HepG2 (cell line): Measurements from ENCODE around the gene PTF1A. TPM values are rescaled to one million over a fixed set of nuclear protein-coding genes. Genes with fewer than 3 reads are reported as not detected.
A peak's percentile ranks its signal among the peaks of the same experiment; 100 is the strongest.

Experiments
- CBFB ChIP-seq: sonication (generic); formaldehyde crosslinking; IDR thresholded peaks from 2 replicates; pipeline ENCODE4 v1.4.0; 2020; ENCODE audit warnings: missing genetic modification reagents
- DPF2 ChIP-seq: sonication (generic); formaldehyde crosslinking; IDR thresholded peaks from 2 replicates; pipeline ENCODE4 v1.4.0; 2020; ENCODE audit warnings: mild to moderate bottlenecking, low read depth, missing genetic modification reagents, borderline replicate concordance
- EHMT2 ChIP-seq: fragments of 200-600 bp; sonication (generic); IDR thresholded peaks from 2 replicates; pipeline ENCODE4 v1.7.0; 2017; ENCODE audit warnings: antibody characterized with exemption, low read depth, low read length, borderline replicate concordance
- GZF1 ChIP-seq: sonication (generic); formaldehyde crosslinking; IDR thresholded peaks from 2 replicates; pipeline ENCODE4 v1.5.1; 2020; ENCODE audit warnings: mild to moderate bottlenecking, missing genetic modification reagents
- HDAC2 ChIP-seq: sonication (generic); formaldehyde crosslinking; IDR thresholded peaks from 2 replicates; pipeline ENCODE4 v1.4.0; 2020; ENCODE audit warnings: missing genetic modification reagents
- HOXA3 ChIP-seq: sonication (generic); formaldehyde crosslinking; IDR thresholded peaks from 2 replicates; pipeline ENCODE4 v1.5.0; 2020; ENCODE audit warnings: missing genetic modification reagents
- KLF12 ChIP-seq: sonication (generic); formaldehyde crosslinking; IDR thresholded peaks from 2 replicates; pipeline ENCODE4 v1.4.0; 2020; ENCODE audit warnings: missing genetic modification reagents, borderline replicate concordance
- NAIF1 ChIP-seq: sonication (generic); formaldehyde crosslinking; IDR thresholded peaks from 2 replicates; pipeline ENCODE4 v1.5.0; 2020; ENCODE audit warnings: mild to moderate bottlenecking, missing genetic modification reagents, borderline replicate concordance
- NFIC ChIP-seq: IDR thresholded peaks from 2 replicates; pipeline ENCODE4 v1.6.1; 2012; ENCODE audit warnings: mild to moderate bottlenecking, low read length, inconsistent platforms
- NPAS2 ChIP-seq: sonication (generic); formaldehyde crosslinking; IDR thresholded peaks from 2 replicates; pipeline ENCODE4 v1.8.0; 2022; ENCODE audit warnings: mild to moderate bottlenecking, missing genetic modification reagents, borderline replicate concordance
- RNF2 ChIP-seq: fragments of 450-650 bp; conservative IDR thresholded peaks from 2 replicates; pipeline ENCODE4 v1.6.1; 2016; ENCODE audit warnings: low read depth
- TAF1 ChIP-seq: sonication (generic); formaldehyde crosslinking; IDR thresholded peaks from 2 replicates; pipeline ENCODE4 v1.4.0; 2020; ENCODE audit warnings: missing genetic modification reagents
- TAF15 ChIP-seq: fragments of 200-400 bp; formaldehyde crosslinking; IDR thresholded peaks from one replicate; pipeline ENCODE4 v1.6.1; 2018; ENCODE audit warnings: mild to moderate bottlenecking, low read depth, low read length; ENCODE audit not compliant: poor library complexity, severe bottlenecking
- ZFP62 ChIP-seq: sonication (generic); formaldehyde crosslinking; IDR thresholded peaks from 2 replicates; pipeline ENCODE4 v1.4.0; 2020; ENCODE audit warnings: missing genetic modification reagents
- ZFY ChIP-seq: sonication (generic); formaldehyde crosslinking; IDR thresholded peaks from 2 replicates; pipeline ENCODE4 v1.4.0; 2020; ENCODE audit warnings: missing genetic modification reagents
- ZNF230 ChIP-seq: sonication (generic); formaldehyde crosslinking; IDR thresholded peaks from 2 replicates; pipeline ENCODE4 v1.4.0; 2020; ENCODE audit warnings: mild to moderate bottlenecking, missing genetic modification reagents
- ZNF451 ChIP-seq: sonication (generic); formaldehyde crosslinking; IDR thresholded peaks from 2 replicates; pipeline ENCODE4 v1.5.0; 2020; ENCODE audit warnings: mild to moderate bottlenecking, missing genetic modification reagents
- ZNF652 ChIP-seq: IDR thresholded peaks from 2 replicates; pipeline ENCODE4 v1.6.1; 2016; ENCODE audit warnings: low read depth, borderline replicate concordance
- ZSCAN30 ChIP-seq: sonication (generic); formaldehyde crosslinking; IDR thresholded peaks from 2 replicates; pipeline ENCODE4 v1.5.0; 2020; ENCODE audit warnings: mild to moderate bottlenecking, missing genetic modification reagents
- polyA plus RNA-seq, 8 experiments: library from polyadenylated mRNA; depleted of rRNA in 3 of 8; stranded (reverse) in 7 of 8; unstranded in 1 of 8; fragments of >200 nt; fragmentation: Illumina TruSeq in 4 of 8; extraction: Trizol in 4 of 8; gene quantifications; 2 replicates each; pipeline versions ENCODE4 v1.2.1 to v1.2.3, GENCODE V29; 2011 to 2016; ENCODE audit warnings: low read depth in 4 of 8, missing spikeins in 1 of 8, mixed read lengths in 1 of 8; ENCODE audit not compliant: insufficient read depth in 1 of 8
- total RNA-seq, 5 experiments: library from RNA; depleted of rRNA; stranded (reverse); fragments of >200 nt; fragmentation: Illumina TruSeq; extraction: Trizol; gene quantifications; 2 replicates each; pipeline ENCODE4 v1.2.3, GENCODE V29; 2016; ENCODE audit warnings: low read depth in 1 of 5
- TF ChIP-seq, protein P1 (sequence below): IDR thresholded peaks from 2 replicates; pipeline ENCODE4 v1.6.1; 2016
- TF ChIP-seq, protein P2 (sequence below): IDR thresholded peaks from 2 replicates; pipeline ENCODE4 v1.6.1; 2016; ENCODE audit warnings: low read depth, borderline replicate concordance
- TF ChIP-seq, protein P3 (sequence below): sonication (generic); formaldehyde crosslinking; IDR thresholded peaks from 2 replicates; pipeline ENCODE4 v1.4.0; 2020; ENCODE audit warnings: missing genetic modification reagents
- TF ChIP-seq, protein P4 (sequence below): sonication (generic); formaldehyde crosslinking; IDR thresholded peaks from 2 replicates; pipeline ENCODE4 v1.5.0; 2020; ENCODE audit warnings: mild to moderate bottlenecking, missing genetic modification reagents
- TF ChIP-seq, protein P5 (sequence below): sonication (generic); formaldehyde crosslinking; IDR thresholded peaks from 2 replicates; pipeline ENCODE4 v1.4.0; 2020; ENCODE audit warnings: missing genetic modification reagents
- TF ChIP-seq, protein P6 (sequence below): IDR thresholded peaks from 2 replicates; pipeline ENCODE4 v1.6.1; 2016; ENCODE audit warnings: low read depth, control low read depth

Gene PTF1A
- total and polyA plus RNA-seq, 2 of the 13 experiments (the other 11 are each of a cell fraction or from before 2014, with no cell fraction given), result not detected

DNA sequence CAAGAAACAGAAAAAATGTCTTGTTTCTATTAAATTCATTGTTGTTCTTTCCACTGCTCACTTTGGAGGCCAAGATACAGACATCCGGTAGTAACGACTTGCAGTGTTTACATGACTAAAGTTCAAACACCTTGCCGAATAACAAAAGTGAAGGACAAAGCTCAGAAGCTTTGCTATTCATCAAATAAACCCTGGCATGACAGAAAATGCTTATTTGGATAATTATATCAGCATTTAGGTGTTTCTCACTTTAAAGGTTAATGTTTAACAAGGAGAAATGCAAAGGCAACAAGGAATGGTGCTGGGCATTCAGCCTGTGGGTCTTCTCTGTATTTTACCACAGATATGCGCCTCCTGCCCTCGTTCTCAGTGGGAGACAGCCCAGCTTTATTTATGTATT is 5.4 kb upstream of the PTF1A start (continued):
- TF ChIP-seq TAF15, result no peak
- no peak for TF ChIP-seq NAIF1 (CRISPR knock-in tag)
- TF ChIP-seq EHMT2, result no peak
- TF ChIP-seq TAF1 (CRISPR knock-in tag), result no peak
- TF ChIP-seq ZFY (CRISPR knock-in tag), result no peak
- no peak for TF ChIP-seq GZF1 (CRISPR knock-in tag)
- TF ChIP-seq, protein P1, sequence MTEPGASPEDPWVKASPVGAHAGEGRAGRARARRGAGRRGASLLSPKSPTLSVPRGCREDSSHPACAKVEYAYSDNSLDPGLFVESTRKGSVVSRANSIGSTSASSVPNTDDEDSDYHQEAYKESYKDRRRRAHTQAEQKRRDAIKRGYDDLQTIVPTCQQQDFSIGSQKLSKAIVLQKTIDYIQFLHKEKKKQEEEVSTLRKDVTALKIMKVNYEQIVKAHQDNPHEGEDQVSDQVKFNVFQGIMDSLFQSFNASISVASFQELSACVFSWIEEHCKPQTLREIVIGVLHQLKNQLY (CRISPR knock-in tag), result no peak; the same call in 1 of the 2 replicates
- TF ChIP-seq DPF2 (CRISPR knock-in tag), result 0 out of 2 replicates have a peak, but pooled peaks have one; percentile 74
- TF ChIP-seq, protein P2, sequence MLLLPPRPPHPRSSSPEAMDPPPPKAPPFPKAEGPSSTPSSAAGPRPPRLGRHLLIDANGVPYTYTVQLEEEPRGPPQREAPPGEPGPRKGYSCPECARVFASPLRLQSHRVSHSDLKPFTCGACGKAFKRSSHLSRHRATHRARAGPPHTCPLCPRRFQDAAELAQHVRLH (CRISPR knock-in tag), result no peak
- no peak for TF ChIP-seq ZNF451
- peak; percentile 82; the same call in 1 of the 2 replicates for TF ChIP-seq NFIC
- TF ChIP-seq ZNF652, result no peak
- no peak for TF ChIP-seq HOXA3 (CRISPR knock-in tag)
- TF ChIP-seq, protein P3, sequence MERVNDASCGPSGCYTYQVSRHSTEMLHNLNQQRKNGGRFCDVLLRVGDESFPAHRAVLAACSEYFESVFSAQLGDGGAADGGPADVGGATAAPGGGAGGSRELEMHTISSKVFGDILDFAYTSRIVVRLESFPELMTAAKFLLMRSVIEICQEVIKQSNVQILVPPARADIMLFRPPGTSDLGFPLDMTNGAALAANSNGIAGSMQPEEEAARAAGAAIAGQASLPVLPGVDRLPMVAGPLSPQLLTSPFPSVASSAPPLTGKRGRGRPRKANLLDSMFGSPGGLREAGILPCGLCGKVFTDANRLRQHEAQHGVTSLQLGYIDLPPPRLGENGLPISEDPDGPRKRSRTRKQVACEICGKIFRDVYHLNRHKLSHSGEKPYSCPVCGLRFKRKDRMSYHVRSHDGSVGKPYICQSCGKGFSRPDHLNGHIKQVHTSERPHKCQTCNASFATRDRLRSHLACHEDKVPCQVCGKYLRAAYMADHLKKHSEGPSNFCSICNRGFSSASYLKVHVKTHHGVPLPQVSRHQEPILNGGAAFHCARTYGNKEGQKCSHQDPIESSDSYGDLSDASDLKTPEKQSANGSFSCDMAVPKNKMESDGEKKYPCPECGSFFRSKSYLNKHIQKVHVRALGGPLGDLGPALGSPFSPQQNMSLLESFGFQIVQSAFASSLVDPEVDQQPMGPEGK (CRISPR knock-in tag), result no peak
- no peak for TF ChIP-seq RNF2
- no peak for TF ChIP-seq KLF12 (CRISPR knock-in tag)
- no peak for TF ChIP-seq ZSCAN30 (CRISPR knock-in tag)
- TF ChIP-seq HDAC2 (CRISPR knock-in tag), result peak; percentile 67
- TF ChIP-seq, protein P4, sequence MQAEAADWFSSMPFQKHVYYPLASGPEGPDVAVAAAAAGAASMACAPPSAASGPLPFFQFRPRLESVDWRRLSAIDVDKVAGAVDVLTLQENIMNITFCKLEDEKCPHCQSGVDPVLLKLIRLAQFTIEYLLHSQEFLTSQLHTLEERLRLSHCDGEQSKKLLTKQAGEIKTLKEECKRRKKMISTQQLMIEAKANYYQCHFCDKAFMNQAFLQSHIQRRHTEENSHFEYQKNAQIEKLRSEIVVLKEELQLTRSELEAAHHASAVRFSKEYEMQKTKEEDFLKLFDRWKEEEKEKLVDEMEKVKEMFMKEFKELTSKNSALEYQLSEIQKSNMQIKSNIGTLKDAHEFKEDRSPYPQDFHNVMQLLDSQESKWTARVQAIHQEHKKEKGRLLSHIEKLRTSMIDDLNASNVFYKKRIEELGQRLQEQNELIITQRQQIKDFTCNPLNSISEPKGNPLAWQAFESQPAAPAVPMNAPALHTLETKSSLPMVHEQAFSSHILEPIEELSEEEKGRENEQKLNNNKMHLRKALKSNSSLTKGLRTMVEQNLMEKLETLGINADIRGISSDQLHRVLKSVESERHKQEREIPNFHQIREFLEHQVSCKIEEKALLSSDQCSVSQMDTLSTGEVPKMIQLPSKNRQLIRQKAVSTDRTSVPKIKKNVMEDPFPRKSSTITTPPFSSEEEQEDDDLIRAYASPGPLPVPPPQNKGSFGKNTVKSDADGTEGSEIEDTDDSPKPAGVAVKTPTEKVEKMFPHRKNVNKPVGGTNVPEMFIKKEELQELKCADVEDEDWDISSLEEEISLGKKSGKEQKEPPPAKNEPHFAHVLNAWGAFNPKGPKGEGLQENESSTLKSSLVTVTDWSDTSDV, result no peak
- TF ChIP-seq, protein P5, sequence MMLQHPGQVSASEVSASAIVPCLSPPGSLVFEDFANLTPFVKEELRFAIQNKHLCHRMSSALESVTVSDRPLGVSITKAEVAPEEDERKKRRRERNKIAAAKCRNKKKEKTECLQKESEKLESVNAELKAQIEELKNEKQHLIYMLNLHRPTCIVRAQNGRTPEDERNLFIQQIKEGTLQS (CRISPR knock-in tag), result no peak
- TF ChIP-seq ZFP62 (CRISPR knock-in tag), result no peak
- TF ChIP-seq, protein P6, sequence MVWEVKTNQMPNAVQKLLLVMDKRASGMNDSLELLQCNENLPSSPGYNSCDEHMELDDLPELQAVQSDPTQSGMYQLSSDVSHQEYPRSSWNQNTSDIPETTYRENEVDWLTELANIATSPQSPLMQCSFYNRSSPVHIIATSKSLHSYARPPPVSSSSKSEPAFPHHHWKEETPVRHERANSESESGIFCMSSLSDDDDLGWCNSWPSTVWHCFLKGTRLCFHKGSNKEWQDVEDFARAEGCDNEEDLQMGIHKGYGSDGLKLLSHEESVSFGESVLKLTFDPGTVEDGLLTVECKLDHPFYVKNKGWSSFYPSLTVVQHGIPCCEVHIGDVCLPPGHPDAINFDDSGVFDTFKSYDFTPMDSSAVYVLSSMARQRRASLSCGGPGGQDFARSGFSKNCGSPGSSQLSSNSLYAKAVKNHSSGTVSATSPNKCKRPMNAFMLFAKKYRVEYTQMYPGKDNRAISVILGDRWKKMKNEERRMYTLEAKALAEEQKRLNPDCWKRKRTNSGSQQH (CRISPR knock-in tag), result no peak
- no peak for TF ChIP-seq NPAS2 (CRISPR knock-in tag)
- TF ChIP-seq ZNF230, result no peak
- TF ChIP-seq CBFB (CRISPR knock-in tag), result no peak
